ENCODE data around the gene SPATA6L.
A peak's percentile ranks its signal among the peaks of the same experiment; 100 is the strongest.

The SPATA6L gene

DNA sequence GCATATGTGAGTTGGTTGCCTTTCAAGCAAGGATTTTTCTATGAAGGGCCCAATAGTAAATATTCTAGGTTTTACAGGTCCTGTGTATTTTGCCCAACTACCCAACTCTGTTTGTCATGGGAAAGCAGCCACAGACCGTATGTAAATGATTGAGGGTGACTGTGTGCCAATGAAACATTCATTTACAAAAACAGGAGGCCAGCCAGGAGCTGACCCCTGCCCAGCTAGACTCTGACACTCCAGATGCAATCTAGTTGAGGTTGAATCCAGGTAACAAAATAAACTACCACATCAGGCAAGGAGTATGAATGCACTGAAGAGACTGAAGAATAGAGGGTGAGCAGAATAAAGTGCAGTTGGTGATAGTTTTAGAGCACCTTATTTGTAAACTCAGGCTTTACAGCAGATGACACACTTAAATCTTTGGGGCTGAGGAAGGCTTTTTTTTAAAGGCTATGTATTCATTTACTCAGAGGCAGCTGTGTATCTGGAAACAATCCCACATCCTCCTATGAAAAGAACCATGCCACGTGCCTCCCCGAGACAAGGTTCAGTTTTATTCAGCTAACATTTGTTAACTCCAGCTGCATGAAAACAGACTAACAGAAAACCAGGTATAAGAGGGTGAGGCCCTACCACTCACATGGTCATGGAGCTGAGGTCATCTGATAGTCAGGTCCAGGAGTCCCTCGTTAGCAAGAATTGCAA, 115.3 kb downstream of the SPATA6L start:
- TF ChIP-seq CTCF (IDR thresholded peaks at IDR 0.05; ENCODE audit: low read depth, low read length) = no peak
- DNase-seq (ENCODE audit: extremely low read depth, low read depth) = no peak

GRCh38 chr9:4549751-4550295, 116.5 kb downstream of the SPATA6L start:
- no peak for DNase-seq (ENCODE audit: extremely low read depth, low read depth)
- no peak for TF ChIP-seq CTCF (IDR thresholded peaks at IDR 0.05; ENCODE audit: low read depth, low read length)

GRCh38 chr9:4548811-4549725, 117.2 kb downstream of the SPATA6L start:
- peak; percentile 15 for TF ChIP-seq CTCF (IDR thresholded peaks at IDR 0.05; ENCODE audit: low read depth, low read length)
- DNase-seq (ENCODE audit: extremely low read depth, low read depth) = no peak

All from AG09319 (cell line).